T47D (cell line): ENCODE data around the gene RASGRF2.
"Not testable (repeated sequence)": the region's sequence is repeated elsewhere in the genome, so short reads cannot be mapped to it uniquely, and the experiment has no call there.

Experiments
- DNase-seq, 2 experiments: peaks; one replicate each; pipeline versions ENCODE4 v3.0.0 to v3.0.0-alpha.2; 2011 to 2012; ENCODE audit warnings: low read depth in 1 of 2, low spot score in 1 of 2
- JUND ChIP-seq: IDR thresholded peaks from 2 replicates; pipeline ENCODE4 v1.6.1; 2012; ENCODE audit warnings: low read depth
- in situ Hi-C: cut with HindIII; loops from 2 replicates; pipeline ENCODE4 v1.10.0; 2016; ENCODE audit warnings: low sequenced_read_pairs, low pct_unique_long_range_greater_than_20kb

RASGRF2 gene

GRCh38 chr5:81006231-81006630, 46.1 kb downstream of the RASGRF2 start:
- TF ChIP-seq JUND = no peak
- in situ Hi-C loops = no loop called here

GRCh38 chr5:81006947-81007636, 46.9 kb downstream of the RASGRF2 start:
- in situ Hi-C loops = no loop called here
- no peak for TF ChIP-seq JUND
- no peak for DNase-seq

More at GRCh38 chr5:81006231-81006630, 46.1 kb downstream of the RASGRF2 start:
- no peak for DNase-seq

- no peak for DNase-seq
- no peak for TF ChIP-seq JUND
- in situ Hi-C loops = no loop called here
Observed at GRCh38 chr5:81007637-81008027, 47.5 kb downstream of the RASGRF2 start.

- TF ChIP-seq JUND = no peak
- in situ Hi-C loops = no loop called here
- no peak for DNase-seq
Observed at GRCh38 chr5:81010336-81011169, 50.4 kb downstream of the RASGRF2 start.

DNA sequence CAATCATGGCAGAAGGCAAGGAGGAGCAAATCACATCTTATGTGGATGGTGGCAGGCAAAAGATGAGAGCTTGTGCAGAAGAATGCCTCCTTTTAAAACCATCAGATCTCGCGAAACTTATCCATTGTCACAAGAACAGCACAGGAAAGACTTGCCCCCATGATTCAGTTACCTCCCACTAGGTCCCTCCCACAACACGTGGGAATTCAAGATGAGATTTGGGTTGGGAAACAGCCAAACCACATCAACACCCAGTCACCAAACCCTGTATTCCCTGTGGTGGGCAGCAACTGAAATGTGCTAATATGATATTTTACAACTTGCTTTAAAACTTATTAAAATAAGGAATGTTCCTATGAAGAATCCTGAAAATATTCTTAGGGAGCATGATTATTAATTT, 54.2 kb downstream of the RASGRF2 start:
- in situ Hi-C loops = no loop called here
- TF ChIP-seq JUND = no peak
- DNase-seq = no peak

DNA sequence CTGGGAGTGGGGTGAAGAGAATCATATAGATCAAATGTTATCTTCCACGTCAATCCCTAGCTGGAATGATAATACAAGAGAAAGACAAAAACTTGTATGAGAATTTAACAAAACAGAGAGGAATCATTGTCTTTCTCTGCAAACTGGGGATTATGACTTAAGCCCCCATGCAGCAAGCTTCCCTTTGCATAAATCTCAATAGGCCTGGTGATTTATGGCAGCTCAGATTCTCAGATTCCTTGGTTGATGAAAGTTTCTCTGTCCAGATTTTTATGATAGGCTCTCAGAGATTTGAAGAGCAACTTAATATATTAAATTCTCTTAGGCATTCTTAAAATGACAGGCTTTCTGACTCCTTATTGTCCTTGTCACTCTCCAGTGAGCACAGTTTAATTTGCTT, 56.0 kb downstream of the RASGRF2 start:
- TF ChIP-seq JUND = no peak
- no peak for DNase-seq
- in situ Hi-C loops = no loop called here

DNA sequence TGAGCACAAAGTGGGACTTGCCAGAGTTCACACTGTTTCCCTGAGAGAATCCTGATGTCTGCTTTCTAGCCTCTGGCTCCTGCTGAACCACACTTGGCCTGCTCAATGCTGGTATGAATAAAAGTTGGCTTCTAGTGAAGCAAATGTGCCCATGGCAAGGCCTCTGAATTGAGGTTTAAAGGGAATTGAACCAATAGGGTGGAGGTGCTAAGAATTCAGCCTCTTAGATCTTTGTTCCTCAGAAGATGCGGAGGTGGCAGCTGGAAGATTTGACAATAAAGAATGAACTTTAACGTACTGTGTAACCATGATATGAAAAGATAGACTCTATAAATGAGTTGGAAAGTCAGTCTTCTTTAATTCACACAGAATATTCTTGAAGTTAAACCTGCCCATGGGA, 57.2 kb downstream of the RASGRF2 start:
- DNase-seq = no peak
- in situ Hi-C loops = no loop called here
- TF ChIP-seq JUND = no peak

DNA sequence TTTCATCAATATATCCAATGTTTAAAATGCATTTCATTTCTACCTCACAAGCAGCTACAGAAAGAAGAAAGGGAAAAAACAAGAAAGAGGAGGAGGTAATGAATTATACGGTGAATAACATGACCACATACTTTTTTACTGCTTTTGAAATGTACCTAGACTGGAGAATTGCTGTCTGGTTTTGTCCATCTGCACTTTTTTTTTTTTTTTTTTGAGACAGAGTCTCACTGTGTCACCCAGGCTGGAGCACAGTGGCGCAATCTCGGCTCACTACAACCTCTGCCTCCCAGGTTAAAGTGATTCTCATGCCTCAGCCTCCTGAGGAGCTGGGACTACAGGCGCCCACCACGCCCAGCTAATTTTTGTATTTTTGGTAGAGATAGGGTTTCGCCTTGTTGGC, 58.4 kb downstream of the RASGRF2 start:
- in situ Hi-C loops, DNase-seq: not testable (repeated sequence)

DNA sequence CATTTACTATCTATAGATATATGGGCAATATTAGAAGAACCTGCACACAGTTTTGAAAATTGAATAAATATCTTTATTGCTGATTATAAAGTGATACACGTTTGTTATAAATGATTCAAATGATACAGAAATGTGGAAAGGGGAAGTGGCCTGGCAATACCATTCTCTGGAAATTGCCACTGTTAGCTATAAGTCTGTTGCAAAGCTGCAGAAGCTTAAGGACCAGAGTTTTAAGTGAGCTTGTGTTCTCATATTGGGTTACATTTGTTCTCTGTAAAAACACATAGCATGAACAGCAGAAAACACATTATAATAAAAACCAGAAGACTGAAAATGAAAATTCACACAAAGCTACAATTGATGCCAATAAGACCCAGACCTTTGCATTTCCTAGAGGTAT, 59.6 kb downstream of the RASGRF2 start:
- no peak for TF ChIP-seq JUND
- no peak for DNase-seq
- in situ Hi-C loops = no loop called here

GRCh38 chr5:81020478-81021167, 60.5 kb downstream of the RASGRF2 start:
- no peak for TF ChIP-seq JUND
- in situ Hi-C loops = no loop called here
- peak in 1 of 2 experiments; percentile 37 for DNase-seq

- in situ Hi-C loops = no loop called here
- DNase-seq = no peak
- no peak for TF ChIP-seq JUND
Observed at GRCh38 chr5:81021486-81021885, 61.3 kb downstream of the RASGRF2 start.

- in situ Hi-C loops = no loop called here
- no peak for DNase-seq
- TF ChIP-seq JUND = no peak
Observed at GRCh38 chr5:81021951-81022687, 62.0 kb downstream of the RASGRF2 start.
